Measurements from ENCODE around the gene SH2D6. TPM values are rescaled to one million over a fixed set of nuclear protein-coding genes. Genes with fewer than 3 reads are reported as not detected.
"Not testable (repeated sequence)": the region's sequence is repeated elsewhere in the genome, so short reads cannot be mapped to it uniquely, and the experiment has no call there.

SH2D6 gene
- total RNA-seq, 1 donor from 2014 or later = 1.2 TPM

DNA sequence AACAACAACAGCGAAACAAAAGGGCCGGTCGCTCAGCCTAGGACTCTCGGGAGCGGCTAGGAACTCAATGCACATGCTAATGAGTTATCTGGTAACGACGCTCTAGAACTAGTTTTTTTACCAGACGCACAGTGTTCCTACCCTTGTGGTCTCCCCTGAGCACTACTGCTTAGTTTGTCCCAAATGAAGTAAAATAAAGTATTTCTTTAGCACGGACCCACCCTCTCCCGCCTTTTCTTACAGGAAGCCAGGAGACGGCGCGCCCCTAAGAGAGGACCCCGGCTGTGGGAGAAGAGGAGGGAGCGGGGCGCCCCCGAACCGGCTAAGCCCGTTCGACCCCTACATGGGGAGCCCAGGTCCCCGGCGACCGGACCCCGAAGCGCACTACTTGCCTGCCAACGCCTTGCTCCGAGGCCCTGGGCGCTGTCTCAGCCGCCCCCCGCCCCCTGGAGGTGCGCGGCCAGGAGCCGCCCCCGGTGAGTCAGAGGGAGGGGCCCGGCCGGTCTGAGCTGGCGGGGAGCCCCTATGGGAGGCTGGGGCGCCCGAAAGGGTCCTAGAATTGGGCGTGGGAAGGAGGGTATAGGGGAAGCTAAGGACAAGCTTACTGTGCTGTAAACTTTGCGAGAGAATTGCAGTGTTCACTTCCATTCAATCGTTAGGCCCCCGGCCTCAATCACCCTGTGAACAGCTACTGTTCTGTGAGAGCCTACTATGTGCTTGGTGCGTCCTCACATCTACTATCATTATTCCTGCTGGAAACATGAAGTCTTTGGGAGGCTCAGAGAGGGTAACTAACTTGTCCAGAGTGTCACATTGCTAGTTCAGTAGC is 4.7 kb upstream of the SH2D6 start:
- Mint-ChIP-seq H3K9me3 (no peaks in the 10 kb centered on the region), H3K4me1 (peaks cover 10% of the 10 kb centered on the region), H3K27me3 (ENCODE audit: low read depth) (peaks cover 12% of the 10 kb centered on the region), H3K36me3 (ENCODE audit: low read depth) (no peaks in the 10 kb centered on the region), H3K4me3 (peak overlapping the region; percentile 97), H3K27ac (ENCODE audit: unreplicated experiment) (peak overlapping the region; percentile 94)
- DNase-seq (ENCODE audit: low read depth, low spot score) = no peak
- TF ChIP-seq CTCF (conservative IDR thresholded peaks at IDR 0.05) = peak; percentile 40

DNA sequence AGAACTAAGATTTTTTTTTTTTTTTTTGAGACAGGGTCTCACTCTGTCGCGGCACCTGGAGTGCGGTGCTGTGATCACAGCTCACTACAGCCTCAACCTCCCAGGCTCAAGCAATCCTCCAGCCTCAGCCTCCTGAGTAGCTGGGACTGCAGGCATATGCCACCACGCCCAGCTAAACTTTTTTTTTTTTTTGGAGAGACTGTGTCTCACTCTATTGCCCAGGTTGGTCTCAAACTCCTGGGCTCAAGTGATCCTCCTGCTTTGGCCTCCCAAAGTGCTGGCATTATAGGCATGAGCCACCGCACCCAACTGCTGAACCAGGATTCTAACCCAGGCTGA is 4.1 kb upstream of the SH2D6 start:
- not testable (repeated sequence) for DNase-seq (ENCODE audit: low read depth, low spot score); H3K27ac Mint-ChIP-seq (ENCODE audit: unreplicated experiment); H3K9me3 Mint-ChIP-seq; H3K36me3 Mint-ChIP-seq (ENCODE audit: low read depth)
- peaks cover 16% of the 10 kb centered on the region for H3K4me1 Mint-ChIP-seq
- H3K4me3 Mint-ChIP-seq = peak overlapping the region; percentile 97
- H3K27me3 Mint-ChIP-seq (ENCODE audit: low read depth) = peaks cover 12% of the 10 kb centered on the region

- H3K36me3 Mint-ChIP-seq (ENCODE audit: low read depth) = no peaks in the 10 kb centered on the region
- peak overlapping the region; percentile 72 for H3K4me3 Mint-ChIP-seq
- H3K9me3 Mint-ChIP-seq = no peaks in the 10 kb centered on the region
- H3K27me3 Mint-ChIP-seq (ENCODE audit: low read depth) = peaks cover 12% of the 10 kb centered on the region
- no peak overlapping the region for H3K27ac Mint-ChIP-seq (ENCODE audit: unreplicated experiment)
- no peak for DNase-seq (ENCODE audit: low read depth, low spot score)
- H3K4me1 Mint-ChIP-seq = peaks cover 22% of the 10 kb centered on the region
- TF ChIP-seq CTCF (conservative IDR thresholded peaks at IDR 0.05) = no peak
Measured at GRCh38 chr2:85414761-85415553, 3.6 kb upstream of the SH2D6 start.

DNA sequence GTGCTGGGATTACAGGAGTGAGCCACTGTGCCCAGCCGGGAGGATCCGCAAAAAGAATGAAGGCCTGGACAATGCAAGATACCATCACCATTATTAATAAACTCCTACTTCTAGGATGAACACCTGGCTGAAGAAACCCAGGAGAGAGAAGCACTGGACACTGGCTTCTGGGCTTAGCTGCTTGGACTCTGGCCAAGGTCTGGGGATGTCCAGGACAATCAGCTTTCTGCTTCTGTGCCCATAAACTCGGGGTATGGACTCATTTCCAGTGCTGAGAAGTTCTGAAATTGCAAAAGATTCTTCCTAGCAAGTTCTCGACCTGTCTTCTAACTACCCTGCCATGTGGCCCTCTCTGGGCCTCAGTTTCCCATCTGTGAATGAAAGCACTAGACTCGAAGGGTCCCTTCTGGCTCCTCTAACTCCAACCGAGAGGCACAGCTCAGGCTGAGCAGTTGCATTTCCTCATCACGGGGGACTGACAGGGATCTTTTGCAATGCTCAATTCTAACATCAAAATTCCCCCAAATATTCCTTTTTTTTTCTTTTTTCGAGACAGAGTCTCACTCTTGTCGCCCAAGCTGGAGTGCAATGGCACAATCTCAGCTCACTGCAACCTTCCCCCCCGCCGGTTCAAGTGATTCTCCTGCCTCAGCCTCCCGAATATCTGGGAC is 2.4 kb upstream of the SH2D6 start:
- peak overlapping the region; percentile 62 for H3K27ac Mint-ChIP-seq (ENCODE audit: unreplicated experiment)
- peaks cover 12% of the 10 kb centered on the region for H3K27me3 Mint-ChIP-seq (ENCODE audit: low read depth)
- H3K4me3 Mint-ChIP-seq = peak overlapping the region; percentile 72
- no peaks in the 10 kb centered on the region for H3K9me3 Mint-ChIP-seq
- peaks cover 30% of the 10 kb centered on the region for H3K4me1 Mint-ChIP-seq
- no peak for TF ChIP-seq CTCF (conservative IDR thresholded peaks at IDR 0.05)
- H3K36me3 Mint-ChIP-seq (ENCODE audit: low read depth) = no peaks in the 10 kb centered on the region
- no peak for DNase-seq (ENCODE audit: low read depth, low spot score)

DNA sequence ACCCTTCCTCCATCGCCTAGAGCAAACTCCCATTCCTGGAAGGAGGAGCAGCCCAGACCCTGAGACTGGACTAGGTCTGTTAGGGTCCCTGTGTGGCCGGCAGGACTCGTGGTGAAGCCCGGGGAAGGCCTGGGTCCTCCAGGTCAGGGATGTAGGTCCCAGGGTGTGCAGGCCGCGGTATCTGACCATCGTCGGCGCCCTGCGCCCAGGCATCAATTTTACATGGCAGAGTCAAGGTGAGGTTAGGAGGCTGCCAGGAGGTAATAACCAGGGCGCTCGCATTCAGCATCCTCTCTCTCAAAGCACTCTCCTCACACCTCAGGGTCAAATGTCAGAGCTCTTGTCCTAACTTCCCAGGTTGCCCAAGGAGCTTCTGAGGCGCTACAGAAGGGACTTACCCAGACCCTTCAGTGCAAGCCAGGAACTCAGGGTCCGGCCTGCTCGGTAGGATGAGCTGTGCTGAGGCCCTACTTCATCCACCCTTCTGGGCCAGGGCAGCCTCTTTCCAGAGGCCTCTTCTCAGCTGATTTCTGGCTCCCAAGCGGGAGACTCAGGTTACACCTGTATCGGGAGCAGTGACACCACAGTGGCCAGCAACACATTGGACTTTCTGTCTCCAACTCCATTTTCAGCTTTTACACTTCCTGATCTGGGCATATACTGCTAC is 628 bp downstream of the SH2D6 start:
- Mint-ChIP-seq H3K27ac (ENCODE audit: unreplicated experiment) (peak overlapping the region; percentile 89), H3K4me1 (peaks cover 24% of the 10 kb centered on the region), H3K27me3 (ENCODE audit: low read depth) (peaks cover 3% of the 10 kb centered on the region), H3K36me3 (ENCODE audit: low read depth) (no peaks in the 10 kb centered on the region), H3K4me3 (peak overlapping the region; percentile 96), H3K9me3 (no peaks in the 10 kb centered on the region)
- DNase-seq (ENCODE audit: low read depth, low spot score) = no peak
- TF ChIP-seq CTCF (conservative IDR thresholded peaks at IDR 0.05) = no peak
